GM12878 (cell line): ENCODE data around the gene MACROD2. TPM values are rescaled to one million over a fixed set of nuclear protein-coding genes. Genes with fewer than 3 reads are reported as not detected.

ENCODE experiments used
- ATAC-seq: fragments of 200-7000 bp; cut with Tn5 transposase; 3 replicates; pipeline ENCODE4 v1.9.1; 2020; ENCODE audit warnings: mild to moderate bottlenecking, moderate library complexity
- BruUV-seq: library from RNA; stranded (reverse); fragments of 400-500 nt; replicated peaks from 2 replicates; lab custom pipeline; 2021; lab: Mats Ljungman, UMichigan
- CTCF ChIA-PET: fragments of 300-600 bp; sonication (Branson Sonifier 250); formaldehyde crosslinking; extraction: SDS; loops from one replicate; lab custom pipeline; 2021; ENCODE audit warnings: inconsistent platforms; lab: Yijun Ruan, JAX
- POLR2A ChIA-PET: fragments of 350-600 bp; formaldehyde crosslinking; extraction: SDS; loops from one replicate; lab custom pipeline; 2021; ENCODE audit warnings: inconsistent platforms; lab: Charles Lee
- RAD21 ChIA-PET: fragments of 300-600 bp; sonication (Branson Sonifier 250); formaldehyde crosslinking; loops from one replicate; lab custom pipeline; 2023; ENCODE audit warnings: antibody characterized with exemption; ENCODE audit not compliant: unreplicated experiment; lab: Charles Lee
- SMC1A ChIA-PET: fragments of 300-600 bp; sonication (Branson Sonifier 250); formaldehyde crosslinking; loops from one replicate; lab custom pipeline; 2023; ENCODE audit not compliant: unreplicated experiment, uncharacterized antibody; lab: Charles Lee
- DNase-seq: peaks from one replicate; pipeline ENCODE4 v3.0.0-alpha.2; 2011; ENCODE audit warnings: low read depth, low spot score
- FAIRE-seq: peaks from 3 replicates; lab custom pipeline; 2011; peaks lifted over from hg19 to GRCh38; lab: Jason Lieb, UNC
- H2AFZ ChIP-seq: 2 replicates; pipeline ENCODE4 v1.6.0; 2011; ENCODE audit warnings: low read depth, low read length, control low read depth; ENCODE audit not compliant: control insufficient read depth
- H3K27ac ChIP-seq: 2 replicates; pipeline ENCODE4 v1.5.1; 2011; ENCODE audit warnings: control low read depth; ENCODE audit not compliant: control insufficient read depth, insufficient read depth
- H3K27me3 ChIP-seq, 2 experiments: replicated peaks in 1 of 2; 2 replicates each; pipeline versions ENCODE4 v1.6.0 to v1.6.1; 2011; ENCODE audit warnings: low read length in 1 of 2; ENCODE audit not compliant: control insufficient read depth in 2 of 2, insufficient read depth in 2 of 2
- H3K36me3 ChIP-seq, 2 experiments: 2 replicates each; pipeline ENCODE4 v1.5.1; 2011; ENCODE audit warnings: low read length in 1 of 2; ENCODE audit not compliant: control insufficient read depth in 2 of 2, insufficient read depth in 2 of 2
- H3K4me1 ChIP-seq: 2 replicates; pipeline ENCODE4 v1.6.1; 2011; ENCODE audit warnings: mild to moderate bottlenecking, low read length, moderate library complexity, mixed read lengths; ENCODE audit not compliant: control insufficient read depth, insufficient read depth
- H3K4me2 ChIP-seq: 2 replicates; pipeline ENCODE4 v1.6.0; 2011; ENCODE audit warnings: control low read depth; ENCODE audit not compliant: control insufficient read depth, insufficient read depth
- H3K4me3 ChIP-seq: fragments of 200-600 bp; sonication (generic); 2 replicates; pipeline ENCODE4 v1.5.1; 2016
- H3K79me2 ChIP-seq: 2 replicates; pipeline ENCODE4 v1.6.0; 2011; ENCODE audit warnings: low read length; ENCODE audit not compliant: control insufficient read depth, insufficient read depth
- H3K9ac ChIP-seq: 2 replicates; pipeline ENCODE4 v1.8.0; 2011; ENCODE audit warnings: low read length, control low read depth, mixed read lengths; ENCODE audit not compliant: control insufficient read depth, insufficient read depth
- H3K9me3 ChIP-seq: replicated peaks from 3 replicates; pipeline ENCODE4 v1.5.1; 2011; ENCODE audit warnings: mild to moderate bottlenecking, low read length; ENCODE audit not compliant: control insufficient read depth, insufficient read depth
- H4K20me1 ChIP-seq: 2 replicates; pipeline ENCODE4 v1.6.0; 2011; ENCODE audit not compliant: control insufficient read depth, insufficient read depth
- ATF2 ChIP-seq: IDR thresholded peaks from 2 replicates; pipeline ENCODE4 v1.6.1; 2012; ENCODE audit warnings: low read length, inconsistent platforms
- CBX5 ChIP-seq: sonication (generic); IDR thresholded peaks from 2 replicates; pipeline ENCODE4 v1.6.1; 2016; ENCODE audit warnings: low read depth, moderate library complexity, mild to moderate bottlenecking, inconsistent platforms
- E4F1 ChIP-seq: fragments of 450-650 bp; IDR thresholded peaks from 2 replicates; pipeline ENCODE4 v1.6.1; 2018; ENCODE audit warnings: borderline replicate concordance, mild to moderate bottlenecking; ENCODE audit not compliant: partially characterized antibody
- FOXK2 ChIP-seq: fragments of 450-650 bp; IDR thresholded peaks from 2 replicates; pipeline ENCODE4 v1.6.1; 2017; ENCODE audit warnings: mild to moderate bottlenecking, moderate library complexity
- KLF5 ChIP-seq: fragments of 450-650 bp; IDR thresholded peaks from 2 replicates; pipeline ENCODE4 v1.6.1; 2014; ENCODE audit warnings: mild to moderate bottlenecking; ENCODE audit not compliant: partially characterized antibody
- MTA2 ChIP-seq: fragments of 450-650 bp; IDR thresholded peaks from 2 replicates; pipeline ENCODE4 v1.6.1; 2016; ENCODE audit warnings: low read depth, mild to moderate bottlenecking, moderate library complexity
- RCOR1 ChIP-seq: conservative IDR thresholded peaks from 2 replicates; pipeline ENCODE4 v1.6.1; 2012; ENCODE audit warnings: low read depth, low read length, improper control_type of control experiment
- SMC3 ChIP-seq: IDR thresholded peaks from 2 replicates; pipeline ENCODE4 v1.6.1; 2011; ENCODE audit warnings: low read length, improper control_type of control experiment, borderline replicate concordance
- ZNF217 ChIP-seq: fragments of 450-650 bp; IDR thresholded peaks from 2 replicates; pipeline ENCODE4 v1.6.1; 2017; ENCODE audit warnings: antibody characterized with exemption, mild to moderate bottlenecking
- WGBS: methylation state at CpG from one replicate; pipeline ENCODE4 v1.1.6; 2016; ENCODE audit warnings: low lambda C conversion rate; ENCODE audit not compliant: insufficient replicate concordance, insufficient coverage; ENCODE audit errors: missing lambda C conversion rate; 5-methylcytosine and 5-hydroxymethylcytosine counted together
- in situ Hi-C: fragments of 300-500 bp; cut with MboI; formaldehyde crosslinking; loops from 9 replicates; pipeline ENCODE4 v1.14.3; 2018; ENCODE audit warnings: mixed read lengths
- intact Hi-C: fragments of 100-400 bp; cut with micrococcal nuclease; formaldehyde crosslinking; loops from one replicate; pipeline ENCODE4 v1.14.2; 2022; ENCODE audit not compliant: unreplicated experiment
- polyA plus RNA-seq, 11 experiments: library from polyadenylated mRNA; depleted of rRNA in 4 of 11; unstranded in 6 of 11; stranded (reverse) in 5 of 11; fragments of >200 nt; fragmentation: Nextera tagmentation in 4 of 11; fragmentation: Illumina TruSeq in 1 of 11; extraction: Ambion mirVana in 4 of 11; extraction: Trizol in 1 of 11; gene quantifications; 1 replicate in 1 of 11; 2 replicates in 10 of 11; pipeline versions ENCODE4 v1.2.1 to v1.2.3, GENCODE V29; 2011 to 2016; ENCODE audit warnings: inconsistent platforms in 2 of 11, missing spikeins in 2 of 11, low read depth in 1 of 11
- total RNA-seq, 4 experiments: library from RNA; depleted of rRNA in 3 of 4; stranded (reverse); fragments of >200 nt in 3 of 4; fragmentation: Illumina TruSeq in 1 of 4; extraction: Trizol in 1 of 4; gene quantifications; 2 replicates each; pipeline versions ENCODE4 v1.2.1 to v1.2.3, GENCODE V29; 2013 to 2021

Gene MACROD2
- total and polyA plus RNA-seq, 10 of the 15 experiments (the other 5 are each of a cell fraction or from before 2014, with no cell fraction given) = 1.1 to 21.5 (median 2.2) TPM

- Histone ChIP-seq H3K4me2 (no peak overlapping the region), H3K4me3 (no peak overlapping the region), H4K20me1 (no peaks in the 10 kb centered on the region), H3K27me3 (no peaks in the 10 kb centered on the region), H3K4me1 (no peaks in the 10 kb centered on the region), H3K9me3 (no peaks in the 10 kb centered on the region), H3K27ac (no peak overlapping the region), H3K36me3 (no peaks in the 10 kb centered on the region), H2AFZ (no peak overlapping the region), H3K79me2 (no peaks in the 10 kb centered on the region), H3K9ac (no peak overlapping the region)
- ChIA-PET SMC1A (interaction anchor here (0.6 kb wide), 1 partner anchor 636 kb away, joined by 4 read pairs; no protein-coding TSS in a partner anchor), POLR2A (no interaction called here), CTCF (no interaction called here), RAD21 (interaction anchor here (0.8 kb wide), 1 partner anchor 162 kb away, joined by 4 read pairs; no protein-coding TSS in a partner anchor)
- no peak for DNase-seq
- 40% methylated on average over 3 of the region's 3 CpGs for WGBS
- FAIRE-seq = peak; percentile 69
- in situ Hi-C loops = no loop called here
- TF ChIP-seq KLF5 = no peak
- no peak for TF ChIP-seq RCOR1
- no peak for TF ChIP-seq FOXK2
- no peak for TF ChIP-seq CBX5
- TF ChIP-seq SMC3 = no peak
- no peak for TF ChIP-seq ATF2
- no peak for TF ChIP-seq MTA2
- TF ChIP-seq E4F1 = no peak
- TF ChIP-seq ZNF217 = no peak
- no peak for ATAC-seq
- no TSS peak for BruUV-seq
- intact Hi-C loops = no loop called here
Observed at GRCh38 chr20:14481863-14482262, 486.5 kb downstream of the MACROD2 start.
